Stimulated activated CD4-positive, alpha-beta T cell treated with anti-CD3 and anti-CD28 coated beads, Interleukin-12 subunit alpha, Interleukin-12 subunit beta, amount 100 ng/mL, for 24 hours (primary cell): ENCODE data around the gene SLC5A10.
"Not testable (repeated sequence)": the region's sequence is repeated elsewhere in the genome, so short reads cannot be mapped to it uniquely, and the experiment has no call there.

ENCODE experiments used
- DNase-seq, 2 experiments: peaks; one replicate each; pipeline ENCODE4 v3.0.0-alpha.2; 2020; ENCODE audit warnings: low read depth in 2 of 2

SLC5A10 gene

GRCh38 chr17:19017804-19018599 is 66.0 kb downstream of the SLC5A10 start:
- DNase-seq: no peak

- DNase-seq: no peak
These were observed 66.6 kb downstream of the SLC5A10 start for GRCh38 chr17:19018600-19018950.

DNA sequence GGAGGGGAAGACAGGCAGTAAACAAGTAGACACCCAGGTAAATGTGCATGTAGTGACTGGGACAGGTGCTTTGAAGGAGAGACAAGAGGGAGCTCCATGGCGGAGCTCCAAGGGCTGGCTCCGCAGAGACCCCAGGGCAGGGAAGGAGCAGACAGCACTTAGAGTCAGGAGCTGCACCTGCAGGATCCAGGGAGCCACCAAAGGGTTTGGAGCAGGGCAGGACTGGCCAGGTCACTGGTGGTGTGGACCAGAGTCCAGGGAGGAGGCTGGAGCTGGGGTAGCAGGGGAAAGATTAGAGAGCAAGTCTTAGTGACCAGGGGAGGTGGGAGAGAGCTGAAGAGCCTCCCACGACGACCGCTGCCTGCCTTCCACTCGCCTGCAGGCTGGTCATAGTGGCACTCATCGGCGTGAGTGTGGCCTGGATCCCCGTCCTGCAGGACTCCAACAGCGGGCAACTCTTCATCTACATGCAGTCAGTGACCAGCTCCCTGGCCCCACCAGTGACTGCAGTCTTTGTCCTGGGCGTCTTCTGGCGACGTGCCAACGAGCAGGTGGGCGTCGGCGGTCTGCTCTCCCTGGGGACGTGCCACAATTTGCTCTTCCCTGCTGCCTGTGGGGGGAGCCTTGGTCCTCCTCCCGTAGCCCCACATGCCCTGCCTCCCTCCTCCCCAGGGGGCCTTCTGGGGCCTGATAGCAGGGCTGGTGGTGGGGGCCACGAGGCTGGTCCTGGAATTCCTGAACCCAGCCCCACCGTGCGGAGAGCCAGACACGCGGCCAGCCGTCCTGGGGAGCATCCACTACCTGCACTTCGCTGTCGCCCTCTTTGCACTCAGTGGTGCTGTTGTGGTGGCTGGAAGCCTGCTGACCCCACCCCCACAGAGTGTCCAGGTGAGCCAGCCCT is 67.3 kb downstream of the SLC5A10 start:
- DNase-seq: no peak

GRCh38 chr17:19020016-19020415 is 68.1 kb downstream of the SLC5A10 start:
- no peak for DNase-seq

DNA sequence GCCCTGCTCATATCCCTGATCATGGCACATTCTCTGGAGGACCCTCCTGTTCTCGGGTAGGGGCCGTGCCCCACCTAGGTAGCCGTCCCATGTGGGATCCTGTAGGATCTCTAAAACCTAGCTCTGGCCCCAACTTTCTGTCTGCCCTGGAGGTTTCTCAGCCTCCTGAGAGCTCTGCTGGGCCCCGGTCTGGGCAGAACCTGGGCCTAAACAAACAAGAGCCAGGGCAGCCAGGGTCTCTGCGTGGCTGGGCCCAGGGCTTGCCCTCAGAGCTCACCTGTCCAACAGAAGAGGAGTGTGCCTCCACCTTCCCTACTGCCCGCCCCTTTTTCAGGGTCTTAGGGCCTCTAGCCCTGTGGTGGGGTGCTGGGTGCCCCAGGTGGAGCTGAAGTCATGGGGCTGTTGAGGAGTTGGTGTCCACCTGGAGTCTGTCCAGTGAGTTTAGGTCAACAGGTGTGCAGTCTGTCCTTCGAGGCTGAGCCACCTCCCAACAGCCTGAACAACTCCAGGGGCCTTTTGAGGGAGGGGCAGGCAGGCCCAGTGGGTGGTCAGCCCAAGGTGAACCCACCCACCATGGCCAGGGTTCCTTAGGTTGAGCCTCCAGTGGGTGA is 69.2 kb downstream of the SLC5A10 start:
- not testable (repeated sequence) for DNase-seq

GRCh38 chr17:19021622-19022083 is 69.7 kb downstream of the SLC5A10 start:
- peak in 1 of 2 experiments; percentile 32 for DNase-seq

DNA sequence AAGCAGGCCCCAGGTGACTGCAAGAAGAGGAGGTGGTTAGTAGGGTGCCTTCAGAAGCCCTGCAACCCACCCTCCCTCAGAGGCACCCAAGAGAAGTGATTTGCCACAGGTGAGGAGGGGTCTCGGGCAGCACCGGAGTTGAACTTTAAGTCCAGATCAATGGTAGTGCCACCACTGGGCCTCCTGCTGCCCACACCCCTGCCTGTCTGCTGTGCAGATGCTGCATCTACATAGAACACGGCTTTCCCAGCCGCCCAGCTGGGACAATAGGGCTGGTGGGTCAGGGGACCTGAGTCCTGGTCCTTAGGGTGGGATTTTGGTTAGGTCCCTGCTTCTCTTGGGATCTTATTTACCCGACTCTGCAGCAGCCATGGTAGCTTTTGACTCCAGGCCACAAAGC is 70.2 kb downstream of the SLC5A10 start:
- DNase-seq: no peak

DNA sequence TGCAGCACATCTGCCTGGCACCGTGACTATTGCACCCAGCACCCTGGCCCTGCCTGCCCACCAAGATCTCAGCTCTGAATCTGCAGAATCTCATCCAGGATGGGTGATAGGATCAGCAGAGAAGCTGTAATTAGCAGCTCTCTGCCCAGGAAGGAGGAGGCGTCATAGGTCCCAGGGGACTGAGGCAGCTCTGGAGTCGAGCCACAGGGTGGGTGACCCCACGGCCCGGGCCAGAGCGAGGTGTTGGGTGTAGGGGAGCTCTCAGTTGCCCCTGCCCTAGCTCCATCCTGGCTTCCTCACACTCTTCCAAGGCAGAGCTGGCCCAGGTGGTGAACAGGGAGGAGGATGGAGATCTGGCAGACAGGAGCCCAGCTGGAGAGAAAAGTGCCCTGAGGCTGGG is 70.8 kb downstream of the SLC5A10 start:
- no peak for DNase-seq

DNA sequence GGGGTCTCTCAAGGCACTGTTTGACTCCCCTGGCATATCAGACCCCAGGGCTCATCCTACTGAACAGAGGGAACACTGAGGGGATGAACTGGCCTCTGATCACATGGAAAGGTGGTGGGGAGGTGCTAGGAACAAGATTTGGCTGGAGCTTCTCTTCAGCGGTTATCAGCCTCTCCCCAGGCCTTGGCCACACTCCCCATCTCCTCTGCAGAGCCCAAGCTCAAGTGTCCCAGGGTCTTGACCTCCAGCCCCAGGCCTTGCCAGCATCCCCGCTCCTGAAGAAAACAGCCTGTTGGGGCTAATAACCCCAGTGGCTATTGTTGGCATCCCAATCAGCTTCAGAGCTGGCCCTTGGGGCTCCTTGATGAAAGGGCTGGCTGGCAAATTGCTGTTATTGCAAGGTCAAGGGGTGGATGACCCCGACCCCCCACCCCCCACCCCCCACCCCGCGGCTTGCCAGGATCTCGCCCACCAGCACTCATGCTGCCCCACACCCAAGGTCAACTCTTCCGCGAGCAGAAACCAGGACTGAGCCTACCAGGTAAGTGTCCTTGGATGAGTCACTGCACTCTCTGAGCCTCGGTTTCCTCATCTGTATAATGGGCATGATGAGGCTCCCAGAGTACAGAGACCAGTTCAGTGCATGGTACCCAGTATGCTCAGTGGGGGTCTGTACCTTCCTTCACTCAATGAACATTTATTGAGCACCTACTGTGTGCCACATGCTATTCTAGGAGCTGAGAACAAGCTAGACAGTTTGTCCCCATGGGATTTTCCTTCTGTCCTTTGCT is 71.4 kb downstream of the SLC5A10 start:
- DNase-seq: no peak

GRCh38 chr17:19024101-19025078 is 72.4 kb downstream of the SLC5A10 start:
- DNase-seq: no peak

DNA sequence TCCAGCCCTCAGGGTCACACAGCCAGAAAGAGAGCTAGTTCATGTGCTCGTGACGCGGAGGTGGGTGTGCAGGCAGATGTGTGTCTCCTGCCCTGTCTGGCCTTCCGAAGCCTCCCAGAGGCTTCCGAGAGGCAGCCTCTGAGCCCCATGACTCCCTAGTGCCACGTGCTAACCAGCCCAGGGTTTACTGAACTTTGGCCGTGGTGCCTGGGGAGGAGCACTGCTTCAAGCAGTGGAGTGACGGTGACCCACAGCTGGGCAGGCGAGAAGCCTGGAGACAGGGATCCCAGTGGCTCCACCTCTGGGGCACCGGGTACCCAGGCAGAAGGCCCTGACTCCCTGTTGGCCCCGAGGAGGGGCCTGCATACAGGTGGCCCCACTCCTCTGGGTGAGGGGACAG is 76.7 kb downstream of the SLC5A10 start:
- DNase-seq: not testable (repeated sequence)

- DNase-seq: not testable (repeated sequence)
These were observed 77.8 kb downstream of the SLC5A10 start for GRCh38 chr17:19029740-19030139.

GRCh38 chr17:19030771-19031449 is 78.9 kb downstream of the SLC5A10 start:
- DNase-seq: not testable (repeated sequence)

DNA sequence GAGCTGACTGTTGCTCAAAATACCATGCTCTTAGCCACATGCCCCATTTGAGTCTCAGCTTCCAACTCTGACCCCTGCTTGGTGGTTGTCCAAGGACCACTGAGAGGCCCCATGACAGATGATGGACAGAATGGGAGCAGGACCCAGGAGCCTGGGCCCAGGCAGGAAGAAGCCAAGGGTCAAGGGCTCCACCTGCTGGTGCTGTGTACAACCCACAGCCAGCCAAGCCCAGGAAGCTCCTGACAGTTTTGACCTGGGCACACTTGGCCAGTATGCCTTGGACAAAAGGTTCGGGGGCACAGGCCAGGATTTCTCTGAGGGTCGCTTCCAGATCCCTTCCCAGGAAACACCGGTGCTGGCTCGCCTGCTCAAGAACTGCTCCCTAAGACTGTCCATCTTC is 79.8 kb downstream of the SLC5A10 start:
- peak in 1 of 2 experiments; percentile 33 for DNase-seq

- not testable (repeated sequence) for DNase-seq
These were observed 80.5 kb downstream of the SLC5A10 start for GRCh38 chr17:19032377-19032988.

DNA sequence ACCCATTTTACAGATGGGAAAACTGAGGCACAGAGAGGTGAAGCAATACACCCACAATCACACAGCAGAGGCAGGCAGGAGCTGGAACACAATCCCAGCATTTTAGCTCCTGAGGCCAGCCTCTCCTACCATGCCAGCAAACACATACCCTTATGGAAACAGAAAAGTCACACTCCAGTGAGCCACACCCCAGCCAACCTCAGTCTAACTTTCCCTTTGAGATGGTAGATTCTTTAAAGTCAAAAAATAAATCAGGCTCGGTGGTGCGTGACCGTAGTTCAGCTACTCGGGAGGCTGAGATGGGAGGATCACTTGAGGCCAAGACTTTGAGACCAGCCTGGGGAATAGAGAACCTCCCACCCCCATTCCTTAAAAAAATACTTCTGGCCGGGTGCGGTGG is 84.2 kb downstream of the SLC5A10 start:
- not testable (repeated sequence) for DNase-seq

DNA sequence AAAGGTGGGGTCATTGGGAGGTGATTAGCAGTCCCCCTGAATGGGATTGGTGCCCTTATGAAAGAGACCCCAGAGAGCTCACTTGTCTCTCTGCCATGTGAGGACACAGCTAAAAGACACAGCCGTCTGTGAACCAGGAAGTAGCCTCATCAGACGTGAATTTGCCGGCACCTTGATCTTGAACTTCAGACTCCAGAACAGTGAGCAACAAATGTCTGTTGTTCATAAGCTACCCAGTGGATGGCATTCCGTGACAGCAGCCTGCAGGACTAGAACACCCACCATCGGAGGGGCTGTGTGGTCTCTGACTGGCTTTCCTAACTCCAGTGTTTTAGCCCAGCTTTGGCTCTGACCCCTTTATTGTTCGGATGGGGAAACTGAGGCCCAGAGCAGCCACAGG is 85.6 kb downstream of the SLC5A10 start:
- DNase-seq: not testable (repeated sequence)

- not testable (repeated sequence) for DNase-seq
These were observed 86.0 kb downstream of the SLC5A10 start for GRCh38 chr17:19038007-19038406.

GRCh38 chr17:19038730-19039129 is 86.8 kb downstream of the SLC5A10 start:
- not testable (repeated sequence) for DNase-seq
